NCI-H2029 (cell line): ENCODE measurements around the gene RPL18A.

Source experiments
- DNase-seq: peaks from one replicate; lab custom pipeline; 2025; lab: John Stamatoyannopoulos, UW

RPL18A gene

GRCh38 chr19:17859533-17860330 lies at the start of gene RPL18A:
Gene RPL18A, plus strand, starts transcription at chr19:17859910. Its CDS starts 47 bp downstream, at chr19:17859957.
- peak; percentile 100 for DNase-seq

GRCh38 chr19:17811103-17811502 lies 48.6 kb upstream of the RPL18A start:
- DNase-seq = no peak

- no peak for DNase-seq
These were observed 48.0 kb upstream of the RPL18A start for GRCh38 chr19:17811681-17812080.

- no peak for DNase-seq
These were observed 47.6 kb upstream of the RPL18A start for GRCh38 chr19:17812099-17812498.

GRCh38 chr19:17817668-17818363 lies 41.9 kb upstream of the RPL18A start:
- no peak for DNase-seq

GRCh38 chr19:17821190-17821589 lies 38.5 kb upstream of the RPL18A start, which contains the start of gene INSL3:
Gene INSL3, minus strand, starts transcription at chr19:17821519. Its CDS starts 13 bp downstream, at chr19:17821506.
- DNase-seq = no peak

GRCh38 chr19:17824339-17824738 lies 35.4 kb upstream of the RPL18A start:
- DNase-seq = no peak

- no peak for DNase-seq
These were observed 33.1 kb upstream of the RPL18A start for GRCh38 chr19:17826508-17827056.

GRCh38 chr19:17829855-17830566 lies 29.7 kb upstream of the RPL18A start:
- DNase-seq = peak; percentile 74

- DNase-seq = peak; percentile 89
These were observed 28.9 kb upstream of the RPL18A start for GRCh38 chr19:17830567-17831418.

GRCh38 chr19:17831419-17831888 lies 28.3 kb upstream of the RPL18A start:
- DNase-seq = no peak

- DNase-seq = no peak
These were observed 27.1 kb upstream of the RPL18A start for GRCh38 chr19:17832443-17833208.

- DNase-seq = no peak
These were observed 25.1 kb upstream of the RPL18A start for GRCh38 chr19:17834350-17835181.

GRCh38 chr19:17835182-17836006 lies 24.3 kb upstream of the RPL18A start:
- no peak for DNase-seq

- DNase-seq = no peak
These were observed 23.2 kb upstream of the RPL18A start for GRCh38 chr19:17836530-17836929.

- no peak for DNase-seq
These were observed 21.7 kb upstream of the RPL18A start for GRCh38 chr19:17837972-17838371.

GRCh38 chr19:17840019-17840418 lies 19.7 kb upstream of the RPL18A start:
- DNase-seq = no peak

GRCh38 chr19:17841371-17841809 lies 18.3 kb upstream of the RPL18A start:
- no peak for DNase-seq
